ENCODE measurements around the gene LPAR2.

Gene LPAR2

GRCh38 chr19:19661675-19662251 lies 33.7 kb upstream of the LPAR2 start:
- no peak for DNase-seq
- Histone ChIP-seq H3K9me3 (no peaks in the 10 kb centered on the region), H3K27ac (no peak overlapping the region), H3K4me1 (peaks cover 0 to 19% (median 16%) of the 10 kb centered on the region in 4 donors), H3K36me3 (peaks cover 30 to 38% (median 32%) of the 10 kb centered on the region in 3 donors), H3K27me3 (no peaks in the 10 kb centered on the region), H3K4me3 (no peak overlapping the region)
- intact Hi-C loops (cut with DNase I; ENCODE audit: low total_unique reads), result no loop called here
- TF ChIP-seq, protein P1, sequence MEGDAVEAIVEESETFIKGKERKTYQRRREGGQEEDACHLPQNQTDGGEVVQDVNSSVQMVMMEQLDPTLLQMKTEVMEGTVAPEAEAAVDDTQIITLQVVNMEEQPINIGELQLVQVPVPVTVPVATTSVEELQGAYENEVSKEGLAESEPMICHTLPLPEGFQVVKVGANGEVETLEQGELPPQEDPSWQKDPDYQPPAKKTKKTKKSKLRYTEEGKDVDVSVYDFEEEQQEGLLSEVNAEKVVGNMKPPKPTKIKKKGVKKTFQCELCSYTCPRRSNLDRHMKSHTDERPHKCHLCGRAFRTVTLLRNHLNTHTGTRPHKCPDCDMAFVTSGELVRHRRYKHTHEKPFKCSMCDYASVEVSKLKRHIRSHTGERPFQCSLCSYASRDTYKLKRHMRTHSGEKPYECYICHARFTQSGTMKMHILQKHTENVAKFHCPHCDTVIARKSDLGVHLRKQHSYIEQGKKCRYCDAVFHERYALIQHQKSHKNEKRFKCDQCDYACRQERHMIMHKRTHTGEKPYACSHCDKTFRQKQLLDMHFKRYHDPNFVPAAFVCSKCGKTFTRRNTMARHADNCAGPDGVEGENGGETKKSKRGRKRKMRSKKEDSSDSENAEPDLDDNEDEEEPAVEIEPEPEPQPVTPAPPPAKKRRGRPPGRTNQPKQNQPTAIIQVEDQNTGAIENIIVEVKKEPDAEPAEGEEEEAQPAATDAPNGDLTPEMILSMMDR (IDR thresholded peaks at IDR 0.05), result no peak

GRCh38 chr19:19661141-19661674 lies 33.2 kb upstream of the LPAR2 start:
- intact Hi-C loops (cut with DNase I; ENCODE audit: low total_unique reads), result no loop called here
- no peak for DNase-seq
- Histone ChIP-seq H3K27ac (no peak overlapping the region), H3K4me3 (no peak overlapping the region), H3K27me3 (no peaks in the 10 kb centered on the region), H3K36me3 (peaks cover 36 to 44% (median 38%) of the 10 kb centered on the region in 3 donors), H3K9me3 (no peaks in the 10 kb centered on the region), H3K4me1 (peaks cover 0 to 19% (median 16%) of the 10 kb centered on the region in 4 donors)
- TF ChIP-seq, protein P1 (IDR thresholded peaks at IDR 0.05), result no peak

DNA sequence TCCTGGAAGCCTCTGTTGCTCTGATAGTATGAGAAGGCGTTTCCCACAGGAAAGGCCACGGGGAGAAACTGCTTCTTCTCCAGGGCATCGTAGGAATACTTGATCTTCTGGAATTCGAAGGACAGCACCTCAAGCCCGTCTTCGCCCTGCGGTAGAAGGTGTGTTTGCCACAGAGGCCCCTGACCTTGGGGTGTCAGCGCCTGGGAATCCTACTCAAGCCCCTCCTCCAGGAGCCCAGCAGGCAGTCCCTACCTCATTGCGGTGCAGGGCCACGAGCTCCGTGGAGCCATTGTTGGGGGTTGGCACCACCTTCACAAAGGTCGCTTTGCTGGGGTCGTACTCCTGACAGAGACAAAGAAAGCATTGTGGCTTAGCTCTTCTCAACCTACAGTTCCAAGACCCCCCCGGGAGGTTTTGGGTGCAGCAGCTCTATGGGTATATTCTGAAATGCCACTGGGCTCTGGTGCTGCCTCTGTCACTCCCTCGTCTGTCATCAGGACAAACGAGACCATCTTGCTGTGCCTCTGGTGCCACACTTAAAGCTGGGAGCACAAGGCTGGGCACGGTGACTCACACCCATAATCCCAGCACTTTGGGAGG lies 31.7 kb upstream of the LPAR2 start:
- Histone ChIP-seq H3K4me3 (no peak overlapping the region), H3K36me3 (peaks cover 51 to 58% (median 52%) of the 10 kb centered on the region in 3 donors), H3K4me1 (peaks cover 0 to 19% (median 16%) of the 10 kb centered on the region in 4 donors), H3K27me3 (no peaks in the 10 kb centered on the region), H3K9me3 (no peaks in the 10 kb centered on the region), H3K27ac (no peak overlapping the region)
- TF ChIP-seq, protein P1 (IDR thresholded peaks at IDR 0.05), result no peak
- intact Hi-C loops (cut with DNase I; ENCODE audit: low total_unique reads), result no loop called here
- no peak for DNase-seq

GRCh38 chr19:19657397-19657783 lies 29.4 kb upstream of the LPAR2 start:
- peaks cover 0 to 15% (median 11%) of the 10 kb centered on the region in 4 donors for H3K4me1 ChIP-seq
- no peaks in the 10 kb centered on the region for H3K27me3 ChIP-seq
- TF ChIP-seq, protein P1 (IDR thresholded peaks at IDR 0.05), result no peak
- no peak overlapping the region for H3K27ac ChIP-seq
- DNase-seq, result no peak
- intact Hi-C loops (cut with DNase I; ENCODE audit: low total_unique reads), result no loop called here
- H3K9me3 ChIP-seq, result no peaks in the 10 kb centered on the region
- peaks cover 74 to 82% (median 76%) of the 10 kb centered on the region in 3 donors for H3K36me3 ChIP-seq
- no peak overlapping the region for H3K4me3 ChIP-seq

DNA sequence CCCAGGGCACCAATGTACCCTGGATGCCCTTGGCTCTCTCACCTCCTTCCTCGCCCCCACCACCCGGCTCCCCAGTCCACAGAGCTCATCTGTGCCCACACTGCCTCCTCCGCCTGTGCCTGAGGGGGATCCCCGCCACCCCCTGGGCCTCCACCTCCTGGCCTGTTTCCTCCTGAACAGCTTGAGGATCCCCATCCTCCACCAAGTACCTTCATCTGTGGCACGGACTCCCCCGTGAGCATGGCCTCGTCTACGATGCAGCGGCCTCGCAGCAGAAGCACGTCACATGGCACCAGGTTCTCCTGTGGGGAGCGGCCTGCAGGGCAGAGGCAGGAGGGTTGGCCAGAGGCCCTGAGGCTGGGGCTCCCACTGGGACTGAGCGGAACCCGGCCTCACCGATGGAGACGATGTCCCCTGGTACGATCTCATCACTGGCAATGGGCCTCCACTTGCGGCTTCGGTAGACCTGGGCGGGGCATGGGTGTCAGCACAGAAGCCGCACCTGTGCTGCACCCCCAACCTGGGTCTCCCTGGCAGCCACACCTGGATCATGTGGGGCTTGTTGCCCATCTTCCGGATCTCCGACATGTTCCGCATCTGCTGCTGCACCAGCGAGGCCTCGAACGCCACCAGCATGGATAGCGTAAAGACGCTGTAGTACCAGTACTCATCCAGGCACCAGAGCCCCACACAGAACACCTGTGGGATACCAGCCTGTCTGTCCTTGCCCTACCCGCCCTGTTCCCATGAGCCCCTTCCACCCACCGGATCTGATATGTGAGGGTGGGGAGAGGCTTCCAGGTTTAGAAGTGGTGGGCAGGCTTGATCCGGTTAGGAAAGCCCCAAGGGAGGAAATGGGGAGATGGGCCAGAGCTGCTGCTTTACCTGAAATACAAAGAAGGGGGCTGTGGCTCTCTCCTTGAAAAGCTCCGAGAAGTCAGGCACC lies 28.7 kb upstream of the LPAR2 start:
- intact Hi-C loops (cut with DNase I; ENCODE audit: low total_unique reads), result no loop called here
- DNase-seq, result no peak
- H3K4me3 ChIP-seq, result no peak overlapping the region
- TF ChIP-seq, protein P1 (IDR thresholded peaks at IDR 0.05), result no peak
- H3K4me1 ChIP-seq, result peaks cover 0 to 8% (median 4%) of the 10 kb centered on the region in 4 donors
- no peaks in the 10 kb centered on the region for H3K27me3 ChIP-seq
- H3K27ac ChIP-seq, result no peak overlapping the region
- H3K9me3 ChIP-seq, result no peaks in the 10 kb centered on the region
- peaks cover 81 to 88% (median 82%) of the 10 kb centered on the region in 3 donors for H3K36me3 ChIP-seq
